Hepatocyte (in vitro differentiated cells): ENCODE data around the gene CBX4. TPM values are rescaled to one million over a fixed set of nuclear protein-coding genes. Genes with fewer than 3 reads are reported as not detected.
A peak's percentile ranks its signal among the peaks of the same experiment; 100 is the strongest.

Experiments
- DNase-seq: peaks from one replicate; pipeline ENCODE4 v3.0.0-alpha.2; 2016; ENCODE audit warnings: low spot score
- H2AFZ ChIP-seq: fragments of 200-600 bp; sonication (generic); 2 replicates; pipeline ENCODE4 v1.6.0; 2016; ENCODE audit warnings: antibody characterized with exemption, mild to moderate bottlenecking
- H3K27ac ChIP-seq: fragments of 200-600 bp; sonication (generic); 2 replicates; pipeline ENCODE4 v1.5.1; 2016; ENCODE audit warnings: mild to moderate bottlenecking
- H3K27me3 ChIP-seq: fragments of 200-600 bp; sonication (generic); 2 replicates; pipeline ENCODE4 v1.6.1; 2016
- H3K36me3 ChIP-seq: fragments of 200-600 bp; sonication (generic); replicated peaks from 2 replicates; pipeline ENCODE4 v1.5.1; 2016; ENCODE audit warnings: low read depth; ENCODE audit not compliant: insufficient read depth
- H3K4me1 ChIP-seq: fragments of 200-600 bp; sonication (generic); 2 replicates; pipeline ENCODE4 v1.5.1; 2016; ENCODE audit warnings: mild to moderate bottlenecking, moderate library complexity; ENCODE audit not compliant: insufficient read depth
- H3K4me2 ChIP-seq: fragments of 200-600 bp; sonication (generic); 2 replicates; pipeline ENCODE4 v1.6.0; 2016
- H3K4me3 ChIP-seq: fragments of 200-600 bp; sonication (generic); 2 replicates; pipeline ENCODE4 v1.5.1; 2016; ENCODE audit warnings: mild to moderate bottlenecking
- H3K79me2 ChIP-seq: fragments of 200-600 bp; sonication (generic); 2 replicates; pipeline ENCODE4 v1.6.0; 2017; ENCODE audit warnings: mild to moderate bottlenecking
- H3K9me2 ChIP-seq: fragments of 200-600 bp; sonication (generic); replicated peaks from 2 replicates; pipeline ENCODE4 v1.6.0; 2017; ENCODE audit warnings: mild to moderate bottlenecking; ENCODE audit not compliant: insufficient read depth
- H3K9me3 ChIP-seq: fragments of 200-600 bp; sonication (generic); 2 replicates; pipeline ENCODE4 v1.5.1; 2016; ENCODE audit warnings: low read depth, mild to moderate bottlenecking
- H4K20me1 ChIP-seq: fragments of 200-600 bp; sonication (generic); 2 replicates; pipeline ENCODE4 v1.6.0; 2016; ENCODE audit warnings: mild to moderate bottlenecking; ENCODE audit not compliant: insufficient read depth, poor library complexity, severe bottlenecking
- CTCF ChIP-seq: fragments of 200-600 bp; sonication (generic); IDR thresholded peaks from 2 replicates; pipeline ENCODE4 v1.5.1; 2016; ENCODE audit warnings: antibody characterized with exemption, mild to moderate bottlenecking; ENCODE audit not compliant: poor library complexity
- EZH2 ChIP-seq: fragments of 200-600 bp; sonication (generic); IDR thresholded peaks from 2 replicates; pipeline ENCODE4 v1.6.1; 2016; ENCODE audit warnings: antibody characterized with exemption, mild to moderate bottlenecking, borderline replicate concordance
- EZH2phosphoT487 ChIP-seq: fragments of 200-600 bp; sonication (generic); IDR thresholded peaks from one replicate; pipeline ENCODE4 v1.6.1; 2018; ENCODE audit warnings: antibody characterized with exemption, mild to moderate bottlenecking, low read depth, moderate library complexity; ENCODE audit not compliant: unreplicated experiment, severe bottlenecking
- WGBS: methylation state at CpG from one replicate; pipeline ENCODE4 v1.1.6; 2016; ENCODE audit warnings: low lambda C conversion rate; ENCODE audit errors: missing lambda C conversion rate; 5-methylcytosine and 5-hydroxymethylcytosine counted together
- polyA plus RNA-seq: library from polyadenylated mRNA; unstranded; fragments of >200 nt; fragmentation: Nextera tagmentation; extraction: Ambion mirVana; gene quantifications from 2 replicates; pipeline ENCODE4 v1.2.1, GENCODE V29; 2016
- total RNA-seq: library from RNA; depleted of rRNA; stranded (reverse); fragments of >200 nt; gene quantifications from 2 replicates; pipeline ENCODE4 v1.2.3, GENCODE V29; 2014

Gene CBX4
- total and polyA plus RNA-seq, 2 experiments from 2014 or later = 56.1 to 86.7 TPM

- peaks cover 6% of the 10 kb centered on the region for H3K27me3 ChIP-seq
- H3K9me2 ChIP-seq = no peaks in the 10 kb centered on the region
- no peak overlapping the region for H3K4me2 ChIP-seq
- no peak overlapping the region for H3K27ac ChIP-seq
- H3K36me3 ChIP-seq = no peaks in the 10 kb centered on the region
- H4K20me1 ChIP-seq = no peaks in the 10 kb centered on the region
- no peaks in the 10 kb centered on the region for H3K79me2 ChIP-seq
- H3K4me1 ChIP-seq = peaks cover 35% of the 10 kb centered on the region
- WGBS = 87% methylated on average over 12 of the region's 12 CpGs
- TF ChIP-seq EZH2phosphoT487 (no peak), CTCF (no peak), EZH2 (no peak)
- no peak for DNase-seq
- no peak overlapping the region for H3K4me3 ChIP-seq
- H2AFZ ChIP-seq = no peak overlapping the region
- no peaks in the 10 kb centered on the region for H3K9me3 ChIP-seq
Measured at GRCh38 chr17:79847698-79848369, 8.6 kb upstream of the CBX4 start.

GRCh38 chr17:79845601-79845949 is 6.3 kb upstream of the CBX4 start:
- DNase-seq = peak; percentile 74
- Histone ChIP-seq H3K36me3 (no peaks in the 10 kb centered on the region), H3K79me2 (no peaks in the 10 kb centered on the region), H3K27me3 (peaks cover 28% of the 10 kb centered on the region), H2AFZ (no peak overlapping the region), H3K27ac (peak overlapping the region; percentile 95), H3K9me3 (no peaks in the 10 kb centered on the region), H3K4me3 (no peak overlapping the region), H3K4me1 (peaks cover 55% of the 10 kb centered on the region), H3K9me2 (no peaks in the 10 kb centered on the region), H4K20me1 (no peaks in the 10 kb centered on the region), H3K4me2 (peak overlapping the region; percentile 100)
- TF ChIP-seq CTCF (no peak), EZH2phosphoT487 (no peak), EZH2 (no peak)
- 12% methylated on average over 7 of the region's 7 CpGs for WGBS

- H3K27ac ChIP-seq = peak overlapping the region; percentile 95
- no peaks in the 10 kb centered on the region for H3K79me2 ChIP-seq
- H3K27me3 ChIP-seq = peaks cover 34% of the 10 kb centered on the region
- no peaks in the 10 kb centered on the region for H4K20me1 ChIP-seq
- WGBS = 5% methylated on average over 24 of the region's 38 CpGs
- H2AFZ ChIP-seq = no peak overlapping the region
- H3K4me2 ChIP-seq = peak overlapping the region; percentile 100
- H3K36me3 ChIP-seq = no peaks in the 10 kb centered on the region
- peak; percentile 84 for DNase-seq
- no peaks in the 10 kb centered on the region for H3K9me3 ChIP-seq
- H3K4me1 ChIP-seq = peaks cover 61% of the 10 kb centered on the region
- no peaks in the 10 kb centered on the region for H3K9me2 ChIP-seq
- TF ChIP-seq EZH2 (no peak), EZH2phosphoT487 (no peak), CTCF (peak; percentile 69)
- no peak overlapping the region for H3K4me3 ChIP-seq
Measured at GRCh38 chr17:79844869-79845600, 5.8 kb upstream of the CBX4 start.
